Ovary (tissue), 9 donors: ENCODE data around the gene COQ6. TPM values are rescaled to one million over a fixed set of nuclear protein-coding genes. Genes with fewer than 3 reads are reported as not detected.
"Not testable (repeated sequence)": the region's sequence is repeated elsewhere in the genome, so short reads cannot be mapped to it uniquely, and the experiment has no call there.

Source experiments
- DNase-seq, 5 donors: peaks; one replicate each; pipeline ENCODE4 v3.0.0-alpha.2; 2019 to 2020
- H3K27ac ChIP-seq, 2 donors: fragments of 200-600 bp; one replicate each; pipeline versions ENCODE4 v1.5.1 to v1.8.0; 2019 to 2022
- H3K27me3 ChIP-seq: fragments of 200-600 bp; one replicate; pipeline ENCODE4 v1.8.0; 2022
- H3K36me3 ChIP-seq: fragments of 200-600 bp; sonication (generic); one replicate; pipeline ENCODE4 v1.5.1; 2019
- H3K4me1 ChIP-seq: one replicate; pipeline ENCODE4 v1.8.1; 2013; ENCODE audit warnings: mild to moderate bottlenecking, moderate library complexity; ENCODE audit not compliant: insufficient read depth
- H3K4me3 ChIP-seq: fragments of 200-600 bp; sonication (generic); one replicate; pipeline ENCODE4 v1.5.1; 2017
- H3K9me3 ChIP-seq, 2 donors: fragments of 200-600 bp in 1 of 2; sonication (generic) in 1 of 2; one replicate each; pipeline versions ENCODE4 v1.5.1 to v1.8.1; 2013 to 2019; ENCODE audit warnings: mild to moderate bottlenecking in 1 of 2, moderate library complexity in 1 of 2
- EP300 ChIP-seq: sonication (generic); formaldehyde crosslinking; IDR thresholded peaks from one replicate; pipeline ENCODE4 v1.6.1; 2017; ENCODE audit warnings: antibody characterized with exemption
- POLR2A ChIP-seq: fragments of 450-650 bp; IDR thresholded peaks from one replicate; pipeline ENCODE4 v1.6.1; 2017; ENCODE audit warnings: antibody characterized with exemption, mild to moderate bottlenecking, moderate library complexity
- WGBS, 3 donors: extraction: QIAGEN DNeasy Blood & Tissue Kit in 1 of 3; methylation state at CpG; one replicate each; pipeline versions ENCODE4 v1.1.5 to v1.1.7; 2013 to 2017; 5-methylcytosine and 5-hydroxymethylcytosine counted together
- intact Hi-C, 4 donors: fragments of 100-400 bp; cut with DNase I; formaldehyde crosslinking; loops; one replicate each; pipeline versions ENCODE4 v1.11.0 to v1.15.1; 2022 to 2023
- polyA plus RNA-seq, 2 donors: library from polyadenylated mRNA; stranded (reverse); fragments of 200-250 nt in 1 of 2; fragments of 350-450 nt in 1 of 2; fragmentation: Illumina TruSeq in 1 of 2; extraction: RNeasy Lipid Tissue Mini Kit (QIAGEN cat#74804) in 1 of 2; gene quantifications; one replicate each; pipeline ENCODE4 v1.2.3, GENCODE V29; 2013 to 2014
- total RNA-seq, 7 donors: library from RNA; depleted of rRNA in 2 of 7; stranded (reverse); fragments of >200 nt in 2 of 7; fragmentation: NEBNext Ultra II Directional in 3 of 7; extraction: Animal tissue kit (Norgen Biotek cat#: 25700) in 3 of 7; gene quantifications; one replicate each; pipeline versions ENCODE4 v1.1.0 to v1.2.4, GENCODE V29; 2016 to 2023
- TF ChIP-seq, protein P1 (sequence below), 3 donors: fragments of 450-650 bp in 2 of 3; fragments of 200-600 bp in 1 of 3; IDR thresholded peaks; one replicate each; pipeline versions ENCODE4 v1.5.1 to v1.8.0; 2016 to 2022; ENCODE audit warnings: antibody characterized with exemption in 3 of 3, mild to moderate bottlenecking in 1 of 3
- donor health status: DM: no; HTN: no; CAD: no; lungs with moderate emphysema.
- donor health status: DM: no; HTN: no; CAD: no.
- donor health status: Bipolar disorder and iron deficiency.
- donor health status: DM: yes; HTN: yes; CAD: no.
- donor health status: DM: no; HTN: no; CAD: no.
- donor health status: DM: yes; HTN: yes; CAD: no.

The COQ6 gene
- total and polyA plus RNA-seq, 9 donors = 17.1 to 31.8 (median 18.9) TPM

- intact Hi-C loops = no loop called here
Measured at GRCh38 chr14:73916324-73916723, 33.8 kb upstream of the COQ6 start.

DNA sequence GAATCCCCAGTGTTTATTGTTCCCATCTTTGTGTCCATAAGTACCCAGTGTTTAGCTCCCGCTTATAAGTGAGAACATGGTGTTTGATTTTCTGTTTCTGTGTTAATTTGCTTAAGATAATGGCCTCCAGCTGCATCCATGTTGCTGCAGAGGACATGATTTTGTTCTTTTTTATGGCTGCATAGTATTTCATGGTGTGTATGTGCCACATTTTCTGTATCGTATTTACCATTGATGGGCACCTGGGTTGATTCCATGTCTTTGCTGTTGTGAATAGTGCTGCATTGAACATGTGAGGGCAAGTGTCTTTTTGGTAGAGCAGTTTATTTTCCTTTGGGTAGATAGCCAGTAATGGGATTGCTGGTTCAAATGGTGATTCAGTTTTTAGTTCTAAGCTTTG is 30.6 kb upstream of the COQ6 start:
- WGBS, 3 donors = 96 to 99% (median 98%) methylated on average over 2 of the region's 2 CpGs
- H3K27me3 ChIP-seq, H3K27ac ChIP-seq, H3K4me3 ChIP-seq, intact Hi-C loops, H3K4me1 ChIP-seq, DNase-seq, H3K36me3 ChIP-seq, H3K9me3 ChIP-seq: not testable (repeated sequence)

More at GRCh38 chr14:73916324-73916723, 33.8 kb upstream of the COQ6 start:
- Histone ChIP-seq H3K4me3 (no peak overlapping the region), H3K36me3 (no peaks in the 10 kb centered on the region), H3K27me3 (no peaks in the 10 kb centered on the region), H3K4me1 (no peaks in the 10 kb centered on the region), H3K27ac (no peak overlapping the region), H3K9me3 (no peaks in the 10 kb centered on the region)
- 63 to 67% (median 66%) methylated on average over 6 of the region's 6 CpGs for WGBS, 3 donors
- no peak for DNase-seq
- TF ChIP-seq POLR2A = no peak
- no peak for TF ChIP-seq EP300
- TF ChIP-seq, protein P1, sequence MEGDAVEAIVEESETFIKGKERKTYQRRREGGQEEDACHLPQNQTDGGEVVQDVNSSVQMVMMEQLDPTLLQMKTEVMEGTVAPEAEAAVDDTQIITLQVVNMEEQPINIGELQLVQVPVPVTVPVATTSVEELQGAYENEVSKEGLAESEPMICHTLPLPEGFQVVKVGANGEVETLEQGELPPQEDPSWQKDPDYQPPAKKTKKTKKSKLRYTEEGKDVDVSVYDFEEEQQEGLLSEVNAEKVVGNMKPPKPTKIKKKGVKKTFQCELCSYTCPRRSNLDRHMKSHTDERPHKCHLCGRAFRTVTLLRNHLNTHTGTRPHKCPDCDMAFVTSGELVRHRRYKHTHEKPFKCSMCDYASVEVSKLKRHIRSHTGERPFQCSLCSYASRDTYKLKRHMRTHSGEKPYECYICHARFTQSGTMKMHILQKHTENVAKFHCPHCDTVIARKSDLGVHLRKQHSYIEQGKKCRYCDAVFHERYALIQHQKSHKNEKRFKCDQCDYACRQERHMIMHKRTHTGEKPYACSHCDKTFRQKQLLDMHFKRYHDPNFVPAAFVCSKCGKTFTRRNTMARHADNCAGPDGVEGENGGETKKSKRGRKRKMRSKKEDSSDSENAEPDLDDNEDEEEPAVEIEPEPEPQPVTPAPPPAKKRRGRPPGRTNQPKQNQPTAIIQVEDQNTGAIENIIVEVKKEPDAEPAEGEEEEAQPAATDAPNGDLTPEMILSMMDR (IDR thresholded peaks at IDR 0.05) = no peak

DNA sequence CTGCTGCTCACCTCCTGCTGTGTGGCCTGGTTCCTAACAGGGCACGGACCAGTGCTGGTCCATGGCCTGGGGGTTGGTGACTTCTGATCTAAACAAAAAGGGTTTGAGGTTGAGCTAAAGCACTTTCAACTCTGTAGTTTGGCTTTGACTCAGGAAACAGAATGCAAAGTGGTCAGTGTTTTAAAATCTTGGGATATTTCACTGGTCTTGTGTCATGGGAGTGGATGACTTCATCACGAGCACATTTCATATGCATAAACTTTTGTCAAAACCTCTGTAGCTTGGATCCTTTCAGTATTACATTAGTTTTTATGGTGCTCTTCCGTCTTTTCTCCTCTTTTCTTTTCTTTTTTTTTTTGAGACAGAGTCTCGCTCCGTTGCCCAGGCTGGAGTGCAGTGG is 25.8 kb upstream of the COQ6 start:
- no peaks in the 10 kb centered on the region for H3K36me3 ChIP-seq
- TF ChIP-seq POLR2A (no peak), EP300 (no peak)
- TF ChIP-seq, protein P1 (IDR thresholded peaks at IDR 0.05) = no peak
- WGBS, 3 donors = 82 to 96% (median 86%) methylated on average over 5 of the region's 5 CpGs
- H3K4me1 ChIP-seq = no peaks in the 10 kb centered on the region
- intact Hi-C loops = no loop called here
- no peak overlapping the region for H3K4me3 ChIP-seq
- H3K9me3 ChIP-seq = no peaks in the 10 kb centered on the region
- DNase-seq = no peak
- no peak overlapping the region for H3K27ac ChIP-seq
- H3K27me3 ChIP-seq = no peaks in the 10 kb centered on the region

GRCh38 chr14:73935666-73936065 is 14.4 kb upstream of the COQ6 start:
- intact Hi-C loops = no loop called here
- DNase-seq = no peak
- no peaks in the 10 kb centered on the region for H3K36me3 ChIP-seq

GRCh38 chr14:73936548-73936947 is 13.6 kb upstream of the COQ6 start:
- Histone ChIP-seq H3K36me3 (no peaks in the 10 kb centered on the region), H3K27me3 (no peaks in the 10 kb centered on the region), H3K9me3 (no peaks in the 10 kb centered on the region), H3K4me3 (no peak overlapping the region), H3K27ac (no peak overlapping the region), H3K4me1 (no peaks in the 10 kb centered on the region)
- 91 to 94% (median 93%) methylated on average over 1 of the region's 1 CpG for WGBS, 3 donors
- TF ChIP-seq EP300 (no peak), POLR2A (no peak)
- TF ChIP-seq, protein P1 (IDR thresholded peaks at IDR 0.05) = no peak
- no peak for DNase-seq
- intact Hi-C loops = no loop called here

More at GRCh38 chr14:73935666-73936065, 14.4 kb upstream of the COQ6 start:
- TF ChIP-seq, protein P1 (IDR thresholded peaks at IDR 0.05) = peak in 1 of 3 donors; percentile 11
- TF ChIP-seq EP300 = no peak
- TF ChIP-seq POLR2A = no peak
- Histone ChIP-seq H3K9me3 (no peaks in the 10 kb centered on the region), H3K27ac (no peak overlapping the region), H3K4me3 (no peak overlapping the region), H3K27me3 (no peaks in the 10 kb centered on the region), H3K4me1 (no peaks in the 10 kb centered on the region)
- 61 to 63% (median 62%) methylated on average over 2 of the region's 2 CpGs for WGBS, 3 donors
